ENCODE data around the gene GAB3. TPM values are rescaled to one million over a fixed set of nuclear protein-coding genes. Genes with fewer than 3 reads are reported as not detected.

The GAB3 gene
- total and polyA plus RNA-seq, 2 of the 4 experiments (the other 2 are of a cell fraction) = 2.2 to 3.7 TPM

- TF ChIP-seq RAD21 (IDR thresholded peaks at IDR 0.05; ENCODE audit: low read length) (no peak), CEBPB (IDR thresholded peaks at IDR 0.05; ENCODE audit: low read depth, low read length) (no peak)
These were observed 48.9 kb upstream of the GAB3 start (continued) for GRCh38 chrX:154799556-154800348.

DNA sequence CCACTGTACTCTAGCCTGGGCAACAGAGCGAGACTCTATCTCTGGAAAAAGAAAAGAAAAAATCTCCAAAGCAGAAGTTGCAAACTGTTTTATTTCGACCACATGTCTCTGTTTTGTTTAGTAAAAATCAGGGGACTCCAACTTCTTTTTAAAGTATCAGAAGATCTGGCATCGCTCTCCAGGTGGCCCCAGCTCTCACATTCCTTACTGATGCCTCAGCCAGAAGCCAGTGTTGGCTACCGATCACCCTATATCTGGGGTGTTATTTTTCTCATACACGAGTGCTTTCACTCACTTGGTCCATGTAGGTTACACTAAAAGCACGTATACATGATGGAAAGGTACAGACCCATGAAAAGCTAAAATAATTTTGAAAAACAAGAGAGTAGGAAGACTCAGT, 46.1 kb upstream of the GAB3 start:
- no peak for ATAC-seq (ENCODE audit: low read depth)
- peaks cover 10% of the 10 kb centered on the region for H3K4me1 ChIP-seq (ENCODE audit: control insufficient read depth, insufficient read depth, low read length)
- TF ChIP-seq POLR2A (IDR thresholded peaks at IDR 0.05; ENCODE audit: low read depth, low read length) (no peak), RAD21 (IDR thresholded peaks at IDR 0.05; ENCODE audit: low read length) (no peak), FOS (IDR thresholded peaks at IDR 0.05; ENCODE audit: low read depth, low read length) (no peak), BHLHE40 (IDR thresholded peaks at IDR 0.05; ENCODE audit: low read depth, low read length) (no peak), CHD1 (IDR thresholded peaks at IDR 0.05; ENCODE audit: low read depth, low read length) (no peak), MAFK (IDR thresholded peaks at IDR 0.05; ENCODE audit: low read depth, low read length) (no peak), RFX5 (IDR thresholded peaks at IDR 0.05; ENCODE audit: low read depth, low read length) (no peak), MXI1 (IDR thresholded peaks at IDR 0.05; ENCODE audit: borderline replicate concordance, low read depth, low read length) (no peak), NFE2L2 (IDR thresholded peaks at IDR 0.05; ENCODE audit: low read depth, low read length) (no peak), MAZ (IDR thresholded peaks at IDR 0.05; ENCODE audit: borderline replicate concordance, low read depth, low read length) (no peak), CEBPB (IDR thresholded peaks at IDR 0.05; ENCODE audit: low read depth, low read length) (no peak), SMC3 (IDR thresholded peaks at IDR 0.05; ENCODE audit: low read depth, low read length) (no peak), RCOR1 (IDR thresholded peaks at IDR 0.05; ENCODE audit: insufficient replicate concordance, low read length) (no peak)
- TF ChIP-seq, protein P1, sequence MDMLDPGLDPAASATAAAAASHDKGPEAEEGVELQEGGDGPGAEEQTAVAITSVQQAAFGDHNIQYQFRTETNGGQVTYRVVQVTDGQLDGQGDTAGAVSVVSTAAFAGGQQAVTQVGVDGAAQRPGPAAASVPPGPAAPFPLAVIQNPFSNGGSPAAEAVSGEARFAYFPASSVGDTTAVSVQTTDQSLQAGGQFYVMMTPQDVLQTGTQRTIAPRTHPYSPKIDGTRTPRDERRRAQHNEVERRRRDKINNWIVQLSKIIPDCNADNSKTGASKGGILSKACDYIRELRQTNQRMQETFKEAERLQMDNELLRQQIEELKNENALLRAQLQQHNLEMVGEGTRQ (IDR thresholded peaks at IDR 0.05; ENCODE audit: low read depth, low read length) = no peak
- TF ChIP-seq, protein P2, sequence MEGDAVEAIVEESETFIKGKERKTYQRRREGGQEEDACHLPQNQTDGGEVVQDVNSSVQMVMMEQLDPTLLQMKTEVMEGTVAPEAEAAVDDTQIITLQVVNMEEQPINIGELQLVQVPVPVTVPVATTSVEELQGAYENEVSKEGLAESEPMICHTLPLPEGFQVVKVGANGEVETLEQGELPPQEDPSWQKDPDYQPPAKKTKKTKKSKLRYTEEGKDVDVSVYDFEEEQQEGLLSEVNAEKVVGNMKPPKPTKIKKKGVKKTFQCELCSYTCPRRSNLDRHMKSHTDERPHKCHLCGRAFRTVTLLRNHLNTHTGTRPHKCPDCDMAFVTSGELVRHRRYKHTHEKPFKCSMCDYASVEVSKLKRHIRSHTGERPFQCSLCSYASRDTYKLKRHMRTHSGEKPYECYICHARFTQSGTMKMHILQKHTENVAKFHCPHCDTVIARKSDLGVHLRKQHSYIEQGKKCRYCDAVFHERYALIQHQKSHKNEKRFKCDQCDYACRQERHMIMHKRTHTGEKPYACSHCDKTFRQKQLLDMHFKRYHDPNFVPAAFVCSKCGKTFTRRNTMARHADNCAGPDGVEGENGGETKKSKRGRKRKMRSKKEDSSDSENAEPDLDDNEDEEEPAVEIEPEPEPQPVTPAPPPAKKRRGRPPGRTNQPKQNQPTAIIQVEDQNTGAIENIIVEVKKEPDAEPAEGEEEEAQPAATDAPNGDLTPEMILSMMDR (conservative IDR thresholded peaks at IDR 0.05; ENCODE audit: low read depth, low read length) = no peak

More for the DNA sequence above, 46.1 kb upstream of the GAB3 start:
- ChIA-PET POLR2A (ENCODE audit: unreplicated experiment) (no interaction called here), CTCF (no interaction called here)
- in situ Hi-C loops (cut with MboI; ENCODE audit: low sequenced_read_pairs) (no loop called here), dilution Hi-C loops (cut with HindIII; ENCODE audit: low sequenced_read_pairs, unreplicated experiment) (no loop called here), intact Hi-C loops (cut with micrococcal nuclease) (no loop called here)
- 0 out of 2 replicates have a peak, but pooled peaks cover 3% of the 10 kb centered on the region for H3K9me1 ChIP-seq (ENCODE audit: insufficient read depth, low read length)
- H2BK5ac ChIP-seq (ENCODE audit: low read depth, low read length, poor library complexity, severe bottlenecking) = no peak overlapping the region
- H2AK5ac ChIP-seq (ENCODE audit: low read depth, low read length) = no peak overlapping the region
- no peak overlapping the region for H2BK20ac ChIP-seq (ENCODE audit: low read depth, low read length)
- H4K20me1 ChIP-seq (ENCODE audit: insufficient read depth, low read length) = peaks cover 3% of the 10 kb centered on the region; the same call in 1 of the 2 replicates
- H3K27ac ChIP-seq (ENCODE audit: insufficient read depth, low read length) = no peak overlapping the region
- no peak overlapping the region for H3K9ac ChIP-seq (ENCODE audit: low read depth, low read length)
- H3K18ac ChIP-seq (ENCODE audit: low read depth, low read length) = no peak overlapping the region
- WGBS, 2 experiments (ENCODE audit: extremely low coverage in 2 of 2, insufficient read length in 1 of 2) = 67% methylated on average over 1 of the region's 6 CpGs; no CpG with 5 or more reads in 1 of the 2 experiments
- H3K79me1 ChIP-seq (ENCODE audit: low read depth in 1 of 2, low read length in 2 of 2) = peaks cover 17 to 20% of the 10 kb centered on the region in 2 experiments; a peak in 3 of 4 replicates
- no peak overlapping the region for H3K56ac ChIP-seq (ENCODE audit: extremely low read depth, insufficient read depth, low read length)
- H3K4me2 ChIP-seq (ENCODE audit: low read depth, low read length) = no peak overlapping the region; the same call in 1 of the 2 replicates
- H3K4me3 ChIP-seq (ENCODE audit: insufficient read depth, low read depth, low read length) = no peak overlapping the region
- no peak overlapping the region for H3K14ac ChIP-seq (replicated peaks; ENCODE audit: low read depth, low read length)
- no peak overlapping the region for H2AK9ac ChIP-seq (replicated peaks; ENCODE audit: low read depth, low read length, poor library complexity)
- no peak overlapping the region for H2BK15ac ChIP-seq (ENCODE audit: low read depth, low read length)
- no peak overlapping the region for H2AFZ ChIP-seq (replicated peaks; ENCODE audit: low read length, poor library complexity)
- no peak overlapping the region for H4K91ac ChIP-seq (ENCODE audit: insufficient read depth, low read depth, low read length)
- H2BK120ac ChIP-seq (ENCODE audit: low read depth, low read length) = no peak overlapping the region
- no peak overlapping the region for H3K4ac ChIP-seq (ENCODE audit: low read depth, low read length)
- H4K8ac ChIP-seq (ENCODE audit: low read depth in 2 of 2, low read length in 2 of 2) = no peak overlapping the region
- no peak overlapping the region for H3K23ac ChIP-seq (ENCODE audit: low read depth, low read length)
- H3K9me3 ChIP-seq (ENCODE audit: control insufficient read depth, insufficient read depth, low read length) = no peaks in the 10 kb centered on the region
- no TSS peak for BruUV-seq (replicated peaks)
- no peaks in the 10 kb centered on the region for H3K36me3 ChIP-seq (ENCODE audit: control insufficient read depth, insufficient read depth, low read length)
- no peak for DNase-seq
- H4K5ac ChIP-seq (ENCODE audit: low read depth, low read length) = no peak overlapping the region
- H3K27me3 ChIP-seq (ENCODE audit: control insufficient read depth, insufficient read depth, low read length) = no peaks in the 10 kb centered on the region
